GM12878 (cell line): Measurements from ENCODE around the gene TNKS1BP1. TPM values are rescaled to one million over a fixed set of nuclear protein-coding genes. Genes with fewer than 3 reads are reported as not detected.

Source experiments
- ATAC-seq: fragments of 200-7000 bp; cut with Tn5 transposase; 3 replicates; pipeline ENCODE4 v1.9.1; 2020; ENCODE audit warnings: mild to moderate bottlenecking, moderate library complexity
- BruUV-seq: library from RNA; stranded (reverse); fragments of 400-500 nt; replicated peaks from 2 replicates; lab custom pipeline; 2021; lab: Mats Ljungman, UMichigan
- CTCF ChIA-PET: fragments of 300-600 bp; sonication (Branson Sonifier 250); formaldehyde crosslinking; extraction: SDS; loops from one replicate; lab custom pipeline; 2021; ENCODE audit warnings: inconsistent platforms; lab: Yijun Ruan, JAX
- POLR2A ChIA-PET: fragments of 350-600 bp; formaldehyde crosslinking; extraction: SDS; loops from one replicate; lab custom pipeline; 2021; ENCODE audit warnings: inconsistent platforms; lab: Charles Lee
- RAD21 ChIA-PET: fragments of 300-600 bp; sonication (Branson Sonifier 250); formaldehyde crosslinking; loops from one replicate; lab custom pipeline; 2023; ENCODE audit warnings: antibody characterized with exemption; ENCODE audit not compliant: unreplicated experiment; lab: Charles Lee
- SMC1A ChIA-PET: fragments of 300-600 bp; sonication (Branson Sonifier 250); formaldehyde crosslinking; loops from one replicate; lab custom pipeline; 2023; ENCODE audit not compliant: unreplicated experiment, uncharacterized antibody; lab: Charles Lee
- DNase-seq: peaks from one replicate; pipeline ENCODE4 v3.0.0-alpha.2; 2011; ENCODE audit warnings: low read depth, low spot score
- FAIRE-seq: peaks from 3 replicates; lab custom pipeline; 2011; peaks lifted over from hg19 to GRCh38; lab: Jason Lieb, UNC
- H2AFZ ChIP-seq: 2 replicates; pipeline ENCODE4 v1.6.0; 2011; ENCODE audit warnings: low read depth, low read length, control low read depth; ENCODE audit not compliant: control insufficient read depth
- H3K27ac ChIP-seq: 2 replicates; pipeline ENCODE4 v1.5.1; 2011; ENCODE audit warnings: control low read depth; ENCODE audit not compliant: control insufficient read depth, insufficient read depth
- H3K27me3 ChIP-seq, 2 experiments: replicated peaks in 1 of 2; 2 replicates each; pipeline versions ENCODE4 v1.6.0 to v1.6.1; 2011; ENCODE audit warnings: low read length in 1 of 2; ENCODE audit not compliant: control insufficient read depth in 2 of 2, insufficient read depth in 2 of 2
- H3K36me3 ChIP-seq, 2 experiments: 2 replicates each; pipeline ENCODE4 v1.5.1; 2011; ENCODE audit warnings: low read length in 1 of 2; ENCODE audit not compliant: control insufficient read depth in 2 of 2, insufficient read depth in 2 of 2
- H3K4me1 ChIP-seq: 2 replicates; pipeline ENCODE4 v1.6.1; 2011; ENCODE audit warnings: mild to moderate bottlenecking, low read length, moderate library complexity, mixed read lengths; ENCODE audit not compliant: control insufficient read depth, insufficient read depth
- H3K4me2 ChIP-seq: 2 replicates; pipeline ENCODE4 v1.6.0; 2011; ENCODE audit warnings: control low read depth; ENCODE audit not compliant: control insufficient read depth, insufficient read depth
- H3K4me3 ChIP-seq: fragments of 200-600 bp; sonication (generic); 2 replicates; pipeline ENCODE4 v1.5.1; 2016
- H3K79me2 ChIP-seq: 2 replicates; pipeline ENCODE4 v1.6.0; 2011; ENCODE audit warnings: low read length; ENCODE audit not compliant: control insufficient read depth, insufficient read depth
- H3K9ac ChIP-seq: 2 replicates; pipeline ENCODE4 v1.8.0; 2011; ENCODE audit warnings: low read length, control low read depth, mixed read lengths; ENCODE audit not compliant: control insufficient read depth, insufficient read depth
- H3K9me3 ChIP-seq: replicated peaks from 3 replicates; pipeline ENCODE4 v1.5.1; 2011; ENCODE audit warnings: mild to moderate bottlenecking, low read length; ENCODE audit not compliant: control insufficient read depth, insufficient read depth
- H4K20me1 ChIP-seq: 2 replicates; pipeline ENCODE4 v1.6.0; 2011; ENCODE audit not compliant: control insufficient read depth, insufficient read depth
- ATF2 ChIP-seq: IDR thresholded peaks from 2 replicates; pipeline ENCODE4 v1.6.1; 2012; ENCODE audit warnings: low read length, inconsistent platforms
- CBX3 ChIP-seq: fragments of 200-600 bp; sonication (generic); IDR thresholded peaks from 2 replicates; pipeline ENCODE4 v1.6.1; 2016; ENCODE audit warnings: low read depth, borderline replicate concordance
- CHD4 ChIP-seq: fragments of 200-600 bp; sonication (generic); IDR thresholded peaks from 2 replicates; pipeline ENCODE4 v1.6.1; 2016; ENCODE audit warnings: mild to moderate bottlenecking
- ELK1 ChIP-seq: IDR thresholded peaks from 2 replicates; pipeline ENCODE4 v1.6.1; 2012; ENCODE audit warnings: low read depth, low read length, improper control_type of control experiment
- ESRRA ChIP-seq: IDR thresholded peaks from 2 replicates; pipeline ENCODE4 v1.6.1; 2012; ENCODE audit warnings: mild to moderate bottlenecking, low read length, improper control_type of control experiment
- FOS ChIP-seq: IDR thresholded peaks from 3 replicates; pipeline ENCODE4 v1.6.1; 2011; ENCODE audit warnings: borderline replicate concordance; ENCODE audit not compliant: insufficient read length; ENCODE audit errors: extremely low read depth
- IRF5 ChIP-seq: fragments of 450-650 bp; IDR thresholded peaks from 2 replicates; pipeline ENCODE4 v1.6.1; 2017; ENCODE audit warnings: borderline replicate concordance
- KDM1A ChIP-seq: fragments of 200-600 bp; sonication (generic); IDR thresholded peaks from 2 replicates; pipeline ENCODE4 v1.6.1; 2016; ENCODE audit warnings: borderline replicate concordance
- MXI1 ChIP-seq: fragments of 150-350 bp; IDR thresholded peaks from 2 replicates; pipeline ENCODE4 v1.6.1; 2011; ENCODE audit warnings: low read depth, mild to moderate bottlenecking, inconsistent platforms, low read length, improper control_type of control experiment
- NFYA ChIP-seq: IDR thresholded peaks from 2 replicates; pipeline ENCODE4 v1.6.1; 2011; ENCODE audit warnings: low read depth, mild to moderate bottlenecking, low read length, improper control_type of control experiment, borderline replicate concordance
- PBX3 ChIP-seq: IDR thresholded peaks from 2 replicates; pipeline ENCODE4 v1.6.1; 2011; ENCODE audit warnings: mild to moderate bottlenecking, low read depth, low read length, moderate library complexity; ENCODE audit not compliant: insufficient replicate concordance
- POU2F2 ChIP-seq: IDR thresholded peaks from 3 replicates; pipeline ENCODE4 v1.6.1; 2011; ENCODE audit warnings: low read depth, mild to moderate bottlenecking, low read length, borderline replicate concordance
- RAD21 ChIP-seq: IDR thresholded peaks from 2 replicates; pipeline ENCODE4 v1.6.1; 2011; ENCODE audit warnings: mild to moderate bottlenecking, low read depth, low read length, moderate library complexity; ENCODE audit not compliant: insufficient read depth
- ZNF622 ChIP-seq: fragments of 450-650 bp; IDR thresholded peaks from 2 replicates; pipeline ENCODE4 v1.6.1; 2017; ENCODE audit warnings: mild to moderate bottlenecking, inconsistent platforms
- WGBS: methylation state at CpG from one replicate; pipeline ENCODE4 v1.1.6; 2016; ENCODE audit warnings: low lambda C conversion rate; ENCODE audit not compliant: insufficient replicate concordance, insufficient coverage; ENCODE audit errors: missing lambda C conversion rate; 5-methylcytosine and 5-hydroxymethylcytosine counted together
- in situ Hi-C: fragments of 300-500 bp; cut with MboI; formaldehyde crosslinking; loops from 9 replicates; pipeline ENCODE4 v1.14.3; 2018; ENCODE audit warnings: mixed read lengths
- intact Hi-C: fragments of 100-400 bp; cut with micrococcal nuclease; formaldehyde crosslinking; loops from one replicate; pipeline ENCODE4 v1.14.2; 2022; ENCODE audit not compliant: unreplicated experiment
- polyA plus RNA-seq, 11 experiments: library from polyadenylated mRNA; depleted of rRNA in 4 of 11; unstranded in 6 of 11; stranded (reverse) in 5 of 11; fragments of >200 nt; fragmentation: Nextera tagmentation in 4 of 11; fragmentation: Illumina TruSeq in 1 of 11; extraction: Ambion mirVana in 4 of 11; extraction: Trizol in 1 of 11; gene quantifications; 1 replicate in 1 of 11; 2 replicates in 10 of 11; pipeline versions ENCODE4 v1.2.1 to v1.2.3, GENCODE V29; 2011 to 2016; ENCODE audit warnings: inconsistent platforms in 2 of 11, missing spikeins in 2 of 11, low read depth in 1 of 11
- total RNA-seq, 4 experiments: library from RNA; depleted of rRNA in 3 of 4; stranded (reverse); fragments of >200 nt in 3 of 4; fragmentation: Illumina TruSeq in 1 of 4; extraction: Trizol in 1 of 4; gene quantifications; 2 replicates each; pipeline versions ENCODE4 v1.2.1 to v1.2.3, GENCODE V29; 2013 to 2021

Gene TNKS1BP1
- total and polyA plus RNA-seq, 10 of the 15 experiments (the other 5 are each of a cell fraction or from before 2014, with no cell fraction given), result 0.26 to 15.8 (median 4.3) TPM

GRCh38 chr11:57342702-57343101, 17.9 kb upstream of the TNKS1BP1 start:
- ChIA-PET POLR2A (no interaction called here), CTCF (interaction anchor here (0.9 to 4.5 kb wide), 5 partner anchors 115 to 298 kb away, joined by 5 to 41 read pairs (median 13); no protein-coding TSS in a partner anchor), SMC1A (interaction anchor here (1.0 to 2.9 kb wide), 4 partner anchors 115 to 302 kb away, joined by 3 to 10 read pairs (median 6); no protein-coding TSS in a partner anchor), RAD21 (interaction anchor here (1.0 to 1.9 kb wide), 4 partner anchors 21 to 141 kb away, joined by 3 to 5 read pairs (median 3); partner anchors contain the start of gene SLC43A3)
- no peak for FAIRE-seq
- Histone ChIP-seq H3K79me2 (no peaks in the 10 kb centered on the region), H3K4me1 (no peaks in the 10 kb centered on the region; the same call in 1 of the 2 replicates), H3K36me3 (no peaks in the 10 kb centered on the region), H3K27ac (no peak overlapping the region), H2AFZ (no peak overlapping the region), H3K4me2 (no peak overlapping the region), H3K27me3 (no peaks in the 10 kb centered on the region; a peak in 1 of 4 replicates), H3K9ac (no peak overlapping the region), H3K9me3 (no peaks in the 10 kb centered on the region), H4K20me1 (no peaks in the 10 kb centered on the region), H3K4me3 (no peak overlapping the region)
- 64% methylated on average over 11 of the region's 11 CpGs for WGBS
- no peak for ATAC-seq
- no TSS peak for BruUV-seq
- intact Hi-C loops (loop anchor here (10.0 kb wide), 1 partner anchor 1162 kb away; the partner anchor contains the start of gene OR5B21), in situ Hi-C loops (loop anchor here (25.0 kb wide), 2 partner anchors 1170 to 1245 kb away; partner anchors contain the start of genes LPXN, OR5B21 and ZFP91)
- no peak for TF ChIP-seq ZNF622
- TF ChIP-seq PBX3, result no peak
- TF ChIP-seq ESRRA, result no peak
- no peak for TF ChIP-seq CHD4
- TF ChIP-seq IRF5, result no peak
- no peak for TF ChIP-seq NFYA
- TF ChIP-seq MXI1, result no peak
- no peak for TF ChIP-seq RAD21
- TF ChIP-seq KDM1A, result no peak
- no peak for TF ChIP-seq ATF2
- no peak for TF ChIP-seq ELK1
- TF ChIP-seq CBX3, result no peak
- TF ChIP-seq POU2F2, result no peak
- no peak for TF ChIP-seq FOS
- no peak for DNase-seq
